Lower leg skin (tissue), 4 donors: ENCODE results near the gene EIF5A2. TPM values are rescaled to one million over a fixed set of nuclear protein-coding genes. Genes with fewer than 3 reads are reported as not detected.

Experiments
- DNase-seq, 2 donors: peaks; one replicate each; pipeline ENCODE4 v3.0.0-alpha.2; 2019; ENCODE audit warnings: low spot score in 2 of 2
- H3K4me3 ChIP-seq: fragments of 200-600 bp; sonication (generic); 2 replicates; pipeline ENCODE4 v1.5.1; 2017; ENCODE audit warnings: mild to moderate bottlenecking, low read depth; ENCODE audit not compliant: poor library complexity, severe bottlenecking
- POLR2A ChIP-seq, 2 donors: fragments of 450-650 bp; IDR thresholded peaks; one replicate each; pipeline ENCODE4 v1.6.1; 2016 to 2017; ENCODE audit warnings: antibody characterized with exemption in 2 of 2, mild to moderate bottlenecking in 1 of 2, moderate library complexity in 1 of 2
- WGBS, 2 donors: methylation state at CpG; one replicate each; pipeline ENCODE4 v1.1.5; 2018; 5-methylcytosine and 5-hydroxymethylcytosine counted together
- intact Hi-C: fragments of 100-400 bp; cut with DNase I; formaldehyde crosslinking; loops from one replicate; pipeline ENCODE4 v1.15.0; 2023; ENCODE audit warnings: low total_unique reads
- total RNA-seq, 4 donors: library from RNA; depleted of rRNA; stranded (reverse); fragments of >200 nt; gene quantifications; one replicate each; pipeline ENCODE4 v1.1.0, GENCODE V29; 2016
- TF ChIP-seq, protein P1 (sequence below), 3 donors: fragments of 450-650 bp; IDR thresholded peaks; one replicate each; pipeline ENCODE4 v1.5.1; 2016; ENCODE audit warnings: antibody characterized with exemption in 3 of 3, mild to moderate bottlenecking in 3 of 3, moderate library complexity in 2 of 3

Gene EIF5A2
- total RNA-seq, result 1 to 10 TPM; 2.5 to 7.3 (median 3.5) TPM

DNA sequence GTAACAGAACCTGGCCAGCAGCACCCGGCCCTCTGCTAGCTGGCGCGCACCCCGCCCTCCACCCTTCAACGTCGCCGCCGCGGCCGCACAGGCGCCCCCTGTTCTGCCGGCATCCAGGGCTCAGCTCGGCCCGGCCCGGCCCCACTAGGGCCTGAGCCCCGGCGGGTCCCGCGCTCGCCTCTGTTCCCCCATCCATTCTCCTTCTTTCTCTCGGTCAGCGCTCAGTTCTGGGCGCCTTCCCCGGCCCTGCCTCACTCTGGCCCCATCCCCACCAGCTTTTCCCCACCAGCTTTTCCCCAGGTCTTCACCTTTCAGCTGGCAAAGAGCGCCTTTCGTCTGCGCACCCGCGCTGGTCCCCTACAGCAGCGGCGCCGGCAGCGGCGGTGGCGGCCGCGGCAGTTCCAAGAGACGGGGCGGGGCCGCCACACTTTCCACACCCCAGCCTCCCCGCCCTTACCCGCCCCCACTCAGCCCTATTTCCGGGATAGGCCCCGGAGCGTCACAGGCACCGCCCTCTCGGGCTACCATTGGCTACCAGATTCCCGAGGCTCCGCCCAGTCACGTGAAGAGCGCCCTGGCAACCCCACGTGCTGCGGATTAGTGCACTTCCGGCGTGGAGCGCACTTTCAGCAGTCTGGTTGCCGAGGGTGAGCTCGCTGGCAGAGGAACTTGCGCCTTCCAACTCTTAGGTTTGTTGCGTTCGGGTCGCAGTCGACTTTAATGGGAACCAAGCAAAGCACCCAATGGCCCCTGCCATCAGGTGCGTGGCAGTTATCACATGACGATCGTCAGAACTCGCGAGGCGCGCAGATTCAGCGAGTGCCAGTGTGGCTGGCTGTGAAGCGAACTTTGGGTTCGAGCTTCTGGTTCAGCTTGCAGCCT, at the start of gene EIF5A2:
TSS of gene EIF5A2 (minus strand) at position 403 of the 882 bp plus-strand sequence. CDS start 831 bp downstream, outside the sequence.
- peak within 1 kb of the TSS; percentile 67 for H3K4me3 ChIP-seq
- 15 to 16% methylated on average over 64 to 65 of the region's 73 CpGs for WGBS, 2 donors
- intact Hi-C loops, result no loop called here
- peak; percentile 94 to 99 for DNase-seq
- TF ChIP-seq, protein P1, sequence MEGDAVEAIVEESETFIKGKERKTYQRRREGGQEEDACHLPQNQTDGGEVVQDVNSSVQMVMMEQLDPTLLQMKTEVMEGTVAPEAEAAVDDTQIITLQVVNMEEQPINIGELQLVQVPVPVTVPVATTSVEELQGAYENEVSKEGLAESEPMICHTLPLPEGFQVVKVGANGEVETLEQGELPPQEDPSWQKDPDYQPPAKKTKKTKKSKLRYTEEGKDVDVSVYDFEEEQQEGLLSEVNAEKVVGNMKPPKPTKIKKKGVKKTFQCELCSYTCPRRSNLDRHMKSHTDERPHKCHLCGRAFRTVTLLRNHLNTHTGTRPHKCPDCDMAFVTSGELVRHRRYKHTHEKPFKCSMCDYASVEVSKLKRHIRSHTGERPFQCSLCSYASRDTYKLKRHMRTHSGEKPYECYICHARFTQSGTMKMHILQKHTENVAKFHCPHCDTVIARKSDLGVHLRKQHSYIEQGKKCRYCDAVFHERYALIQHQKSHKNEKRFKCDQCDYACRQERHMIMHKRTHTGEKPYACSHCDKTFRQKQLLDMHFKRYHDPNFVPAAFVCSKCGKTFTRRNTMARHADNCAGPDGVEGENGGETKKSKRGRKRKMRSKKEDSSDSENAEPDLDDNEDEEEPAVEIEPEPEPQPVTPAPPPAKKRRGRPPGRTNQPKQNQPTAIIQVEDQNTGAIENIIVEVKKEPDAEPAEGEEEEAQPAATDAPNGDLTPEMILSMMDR (IDR thresholded peaks at IDR 0.05), result no peak
- no peak for TF ChIP-seq POLR2A (IDR thresholded peaks at IDR 0.05)

DNA sequence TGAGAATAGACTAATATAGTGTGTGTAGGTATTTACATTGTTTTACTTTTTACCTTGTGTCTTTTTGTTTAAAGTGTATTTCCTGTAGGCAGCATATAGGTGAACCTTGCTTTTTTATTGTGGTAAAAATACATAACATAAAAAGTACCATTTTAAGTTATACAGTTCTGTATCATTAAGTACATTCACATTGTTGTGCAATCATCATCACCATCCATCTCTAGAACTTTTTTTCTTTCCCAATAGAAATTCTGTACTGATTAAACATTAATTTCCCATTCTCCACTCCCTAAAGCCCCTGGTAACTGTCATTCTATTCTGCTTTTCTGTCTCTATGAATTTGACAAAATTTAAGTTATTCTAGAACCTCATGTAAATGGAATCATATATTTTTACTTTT, 48.2 kb upstream of the EIF5A2 start:
- no peak for TF ChIP-seq POLR2A (IDR thresholded peaks at IDR 0.05)
- TF ChIP-seq, protein P1 (IDR thresholded peaks at IDR 0.05), result no peak
- H3K4me3 ChIP-seq, result no peak overlapping the region
- no peak for DNase-seq
- intact Hi-C loops, result no loop called here

DNA sequence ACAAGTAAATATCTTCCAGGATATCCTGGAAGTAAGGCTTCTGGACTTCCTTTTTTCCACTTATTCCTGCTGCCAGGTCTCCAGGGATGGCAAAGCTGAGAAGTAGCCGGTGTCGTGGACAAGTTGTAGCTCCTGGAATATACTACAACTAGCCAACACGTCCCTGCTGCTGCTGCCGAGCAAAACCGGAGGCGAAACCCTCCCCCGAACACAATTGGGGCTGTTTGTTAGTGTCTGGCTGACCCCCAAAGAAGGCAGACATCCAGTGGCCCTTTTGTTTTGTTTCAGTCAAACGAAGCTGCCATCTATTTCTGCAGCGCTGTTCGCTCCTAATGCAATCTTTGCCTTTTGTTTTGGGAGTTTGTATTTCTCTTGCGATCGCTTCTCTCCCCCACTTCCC, 45.3 kb upstream of the EIF5A2 start:
- no peak overlapping the region for H3K4me3 ChIP-seq
- TF ChIP-seq POLR2A (IDR thresholded peaks at IDR 0.05), result no peak
- TF ChIP-seq, protein P1 (IDR thresholded peaks at IDR 0.05), result no peak
- intact Hi-C loops, result no loop called here
- WGBS, 2 donors, result 69 to 82% methylated on average over 12 of the region's 12 CpGs
- DNase-seq, result no peak

DNA sequence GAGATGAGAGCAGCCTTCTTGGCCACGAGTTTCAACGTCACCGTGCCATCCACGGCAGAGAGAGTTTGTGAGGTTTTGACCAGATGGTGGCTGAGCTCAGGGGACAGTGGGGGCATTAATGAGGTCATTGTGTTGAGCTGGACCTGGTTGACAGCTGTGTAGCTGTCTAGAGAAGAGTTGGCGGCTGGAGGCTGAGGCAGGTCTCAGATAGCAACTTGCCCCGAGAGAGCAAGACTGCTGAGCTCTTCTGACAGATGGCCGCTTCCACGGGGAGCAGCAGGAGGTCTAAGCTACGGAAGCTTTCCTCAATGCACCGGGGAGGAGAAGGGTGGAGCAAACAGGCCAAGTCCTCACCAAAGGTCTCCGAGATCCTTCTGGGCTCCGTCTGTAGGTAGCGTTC, 44.8 kb upstream of the EIF5A2 start:
- 85 to 88% methylated on average over 13 of the region's 13 CpGs for WGBS, 2 donors
- intact Hi-C loops, result no loop called here
- H3K4me3 ChIP-seq, result no peak overlapping the region
- DNase-seq, result no peak
- TF ChIP-seq, protein P1 (IDR thresholded peaks at IDR 0.05), result no peak
- TF ChIP-seq POLR2A (IDR thresholded peaks at IDR 0.05), result no peak

DNA sequence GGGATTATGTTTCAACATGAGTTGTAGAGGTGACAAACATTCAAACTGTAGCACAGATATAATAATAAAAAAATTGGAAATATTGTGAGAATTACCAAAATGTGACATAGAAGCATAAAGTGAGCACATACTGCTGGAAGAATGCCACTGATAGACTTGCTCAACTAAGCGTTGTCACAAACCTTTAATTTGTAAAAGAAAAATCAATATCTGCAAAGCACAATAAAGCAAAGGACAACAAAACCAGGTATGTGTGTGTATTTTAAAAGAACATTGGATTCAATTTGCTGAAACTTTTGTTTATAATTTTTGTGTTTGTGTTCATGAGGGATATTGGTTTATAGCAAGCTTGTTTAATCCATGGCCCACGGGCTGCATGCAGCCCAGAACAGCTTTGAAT, 40.8 kb upstream of the EIF5A2 start:
- TF ChIP-seq POLR2A (IDR thresholded peaks at IDR 0.05), result no peak
- TF ChIP-seq, protein P1 (IDR thresholded peaks at IDR 0.05), result no peak
- no peak overlapping the region for H3K4me3 ChIP-seq
- 76 to 79% methylated on average over 2 of the region's 2 CpGs for WGBS, 2 donors
- intact Hi-C loops, result no loop called here
- DNase-seq, result no peak
